KMS-11 (cell line): Measurements from ENCODE around the gene RNF141.

Experiments used
- H2AFZ ChIP-seq: fragments of 200-600 bp; sonication (generic); 2 replicates; pipeline ENCODE4 v1.6.1; 2016; ENCODE audit warnings: antibody characterized with exemption, mixed run types, low read depth
- H3K27ac ChIP-seq: fragments of 200-600 bp; sonication (generic); 2 replicates; pipeline ENCODE4 v1.6.1; 2016; ENCODE audit warnings: mild to moderate bottlenecking, mixed run types
- H3K27me3 ChIP-seq: fragments of 200-600 bp; sonication (generic); 2 replicates; pipeline ENCODE4 v1.6.1; 2017; ENCODE audit warnings: mild to moderate bottlenecking, low read depth, mixed run types, moderate library complexity; ENCODE audit not compliant: insufficient read depth
- H3K36me3 ChIP-seq: fragments of 200-600 bp; sonication (generic); 2 replicates; pipeline ENCODE4 v1.6.1; 2017; ENCODE audit warnings: mild to moderate bottlenecking, mixed run types; ENCODE audit not compliant: insufficient read depth
- H3K4me1 ChIP-seq: fragments of 200-600 bp; sonication (generic); 2 replicates; pipeline ENCODE4 v1.6.1; 2016; ENCODE audit warnings: mild to moderate bottlenecking, low read depth, mixed run types; ENCODE audit not compliant: poor library complexity, severe bottlenecking
- H3K4me2 ChIP-seq: fragments of 200-600 bp; sonication (generic); 2 replicates; pipeline ENCODE4 v1.7.0; 2016; ENCODE audit warnings: mild to moderate bottlenecking, mixed run types
- H3K4me3 ChIP-seq: fragments of 200-600 bp; sonication (generic); IDR thresholded peaks from 2 replicates; pipeline ENCODE4 v1.6.1; 2017; ENCODE audit warnings: low read depth, low read length, mixed read lengths; ENCODE audit not compliant: insufficient read depth
- H3K79me2 ChIP-seq: fragments of 200-600 bp; sonication (generic); 2 replicates; pipeline ENCODE4 v1.6.1; 2016; ENCODE audit warnings: low read depth, mixed run types; ENCODE audit not compliant: insufficient read depth
- H3K9ac ChIP-seq: fragments of 200-600 bp; sonication (generic); 2 replicates; pipeline ENCODE4 v1.6.1; 2016; ENCODE audit warnings: mild to moderate bottlenecking, mixed run types
- H4K20me1 ChIP-seq: fragments of 200-600 bp; sonication (generic); 2 replicates; pipeline ENCODE4 v1.6.1; 2016; ENCODE audit warnings: mild to moderate bottlenecking, mixed run types; ENCODE audit not compliant: insufficient read depth
- CTCF ChIP-seq: fragments of 200-600 bp; sonication (generic); conservative IDR thresholded peaks from 2 replicates; pipeline ENCODE4 v1.6.1; 2017; ENCODE audit warnings: low read depth, mild to moderate bottlenecking, antibody characterized with exemption, low read length, moderate library complexity, mixed read lengths

The RNF141 gene

GRCh38 chr11:10511181-10511621 lies 29.8 kb downstream of the RNF141 start:
- H4K20me1 ChIP-seq = no peaks in the 10 kb centered on the region
- TF ChIP-seq CTCF = no peak
- no peak overlapping the region for H3K9ac ChIP-seq
- H3K36me3 ChIP-seq = no peaks in the 10 kb centered on the region
- H3K79me2 ChIP-seq = no peaks in the 10 kb centered on the region
- H3K4me1 ChIP-seq = peaks cover 23% of the 10 kb centered on the region
- no peak overlapping the region for H3K4me3 ChIP-seq
- no peak overlapping the region for H3K27ac ChIP-seq
- H3K4me2 ChIP-seq = no peak overlapping the region
- no peak overlapping the region for H2AFZ ChIP-seq
- H3K27me3 ChIP-seq = no peaks in the 10 kb centered on the region

DNA sequence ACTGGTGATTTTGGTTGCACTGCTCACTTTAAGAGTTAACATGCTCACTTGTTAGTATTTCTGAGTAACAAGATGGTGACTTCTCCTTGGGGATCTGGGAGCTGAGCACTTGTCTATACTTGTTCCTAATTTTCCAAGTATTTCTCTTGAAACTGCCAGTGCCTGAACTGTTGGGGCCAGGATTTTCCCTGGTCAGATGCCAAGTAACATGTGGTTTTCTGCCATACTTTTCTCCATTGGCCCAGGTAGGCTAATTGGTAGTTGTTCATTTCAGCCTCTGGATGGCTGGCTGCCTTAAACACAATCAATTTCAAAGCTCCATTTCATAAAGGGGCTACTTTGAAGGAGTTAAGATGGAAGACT lies 35.0 kb downstream of the RNF141 start:
- H3K79me2 ChIP-seq = no peaks in the 10 kb centered on the region
- H4K20me1 ChIP-seq = no peaks in the 10 kb centered on the region
- H3K4me3 ChIP-seq = no peak overlapping the region
- H3K27me3 ChIP-seq = no peaks in the 10 kb centered on the region
- H3K9ac ChIP-seq = no peak overlapping the region
- H3K36me3 ChIP-seq = no peaks in the 10 kb centered on the region
- no peak overlapping the region for H2AFZ ChIP-seq
- H3K4me1 ChIP-seq = no peaks in the 10 kb centered on the region
- no peak overlapping the region for H3K4me2 ChIP-seq
- TF ChIP-seq CTCF = no peak
- H3K27ac ChIP-seq = no peak overlapping the region

DNA sequence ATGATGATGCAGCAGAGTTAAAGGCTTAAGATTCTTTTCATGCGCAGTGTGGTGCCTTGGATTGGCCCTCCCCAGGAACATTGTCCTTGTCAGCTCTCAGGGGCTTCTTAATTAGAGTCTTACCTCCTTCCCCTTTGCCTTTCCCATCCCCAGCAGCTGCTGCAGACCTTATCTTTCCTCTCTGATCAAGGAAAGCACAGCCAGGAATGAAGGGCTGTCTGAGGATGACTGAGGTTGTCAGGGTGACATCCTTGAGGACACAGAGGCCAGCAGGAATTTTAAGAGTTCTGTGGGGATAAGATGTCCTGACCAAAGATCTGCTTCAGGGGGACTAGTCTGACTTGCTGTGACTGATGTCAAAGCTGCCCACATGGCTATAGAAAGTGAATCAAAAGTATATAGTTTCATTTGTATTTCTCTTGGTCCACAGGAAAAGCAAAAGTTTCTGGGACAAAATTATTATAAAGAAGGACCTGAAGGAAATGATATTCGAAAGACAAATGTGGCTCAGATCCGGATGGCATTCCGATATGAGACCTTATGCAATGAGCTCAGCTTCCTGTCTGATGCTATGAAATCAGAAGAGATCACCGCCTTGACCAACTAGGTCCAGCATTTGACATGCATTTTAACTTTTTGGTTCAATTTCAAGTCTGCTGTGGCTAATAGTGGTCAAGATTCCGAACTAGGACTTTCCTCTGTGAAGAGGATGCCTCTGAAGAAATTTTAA lies 35.5 kb downstream of the RNF141 start:
- no peak overlapping the region for H3K27ac ChIP-seq
- no peak overlapping the region for H3K4me3 ChIP-seq
- no peaks in the 10 kb centered on the region for H3K27me3 ChIP-seq
- H3K9ac ChIP-seq = no peak overlapping the region
- no peaks in the 10 kb centered on the region for H3K4me1 ChIP-seq
- H3K79me2 ChIP-seq = no peaks in the 10 kb centered on the region
- no peak for TF ChIP-seq CTCF
- H3K36me3 ChIP-seq = no peaks in the 10 kb centered on the region
- no peak overlapping the region for H3K4me2 ChIP-seq
- H4K20me1 ChIP-seq = no peaks in the 10 kb centered on the region
- H2AFZ ChIP-seq = no peak overlapping the region

DNA sequence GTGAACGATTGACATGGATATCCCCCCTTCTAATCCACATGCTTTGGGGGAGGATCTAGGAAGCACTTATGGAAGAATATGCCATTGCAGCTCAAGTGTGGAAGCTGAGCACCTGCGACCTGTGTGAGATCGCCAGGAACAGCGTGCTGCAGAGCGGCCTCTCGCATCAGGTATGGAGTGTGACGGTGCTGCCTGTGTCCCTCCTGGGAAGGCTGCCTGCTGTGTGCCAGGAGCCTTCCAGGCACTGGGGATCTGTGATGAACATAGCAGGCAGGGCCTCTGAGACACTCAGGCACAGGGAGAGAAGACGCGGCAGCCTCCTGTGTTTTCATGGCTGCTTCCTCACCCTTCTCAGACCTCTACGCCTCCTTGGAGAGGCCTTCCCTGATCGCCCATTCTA lies 36.5 kb downstream of the RNF141 start:
- no peak overlapping the region for H3K4me2 ChIP-seq

More for the DNA sequence above, 36.5 kb downstream of the RNF141 start:
- no peaks in the 10 kb centered on the region for H3K79me2 ChIP-seq
- no peak overlapping the region for H3K9ac ChIP-seq
- H3K4me1 ChIP-seq = no peaks in the 10 kb centered on the region
- no peak overlapping the region for H3K27ac ChIP-seq
- H3K36me3 ChIP-seq = no peaks in the 10 kb centered on the region
- no peak overlapping the region for H2AFZ ChIP-seq
- H4K20me1 ChIP-seq = no peaks in the 10 kb centered on the region
- no peaks in the 10 kb centered on the region for H3K27me3 ChIP-seq
- TF ChIP-seq CTCF = no peak
- no peak overlapping the region for H3K4me3 ChIP-seq
